GM23338 (cell line): ENCODE results near the gene SLC25A25. TPM values are rescaled to one million over a fixed set of nuclear protein-coding genes. Genes with fewer than 3 reads are reported as not detected.

Experiments used
- ATAC-seq: fragments of 200-7000 bp; cut with Tn5 transposase; 3 replicates; pipeline ENCODE4 v1.9.1; 2020
- DNase-seq: peaks from one replicate; pipeline ENCODE4 v3.0.0-alpha.2; 2015; ENCODE audit warnings: low spot score
- H2AFZ ChIP-seq: fragments of 200-600 bp; sonication (generic); 2 replicates; pipeline ENCODE4 v1.8.0; 2016; ENCODE audit warnings: antibody characterized with exemption, mild to moderate bottlenecking, moderate library complexity
- H3F3A ChIP-seq: fragments of 200-600 bp; sonication (generic); replicated peaks from 2 replicates; pipeline ENCODE4 v1.8.0; 2017; ENCODE audit warnings: antibody characterized with exemption, mixed run types, low read depth
- H3K27ac ChIP-seq: fragments of 200-600 bp; sonication (generic); 2 replicates; pipeline ENCODE4 v1.6.1; 2016; ENCODE audit warnings: low read depth
- H3K27me3 ChIP-seq: fragments of 200-600 bp; sonication (generic); 2 replicates; pipeline ENCODE4 v1.8.0; 2016; ENCODE audit warnings: mild to moderate bottlenecking, mixed run types, moderate library complexity; ENCODE audit not compliant: insufficient read depth
- H3K36me3 ChIP-seq: fragments of 200-600 bp; sonication (generic); 2 replicates; pipeline ENCODE4 v1.8.0; 2016; ENCODE audit warnings: mild to moderate bottlenecking; ENCODE audit not compliant: insufficient read depth
- H3K4me1 ChIP-seq: fragments of 200-600 bp; sonication (generic); 2 replicates; pipeline ENCODE4 v1.8.0; 2016; ENCODE audit warnings: mild to moderate bottlenecking, moderate library complexity; ENCODE audit not compliant: insufficient read depth
- H3K4me2 ChIP-seq: fragments of 200-600 bp; sonication (generic); 2 replicates; pipeline ENCODE4 v1.7.1; 2017; ENCODE audit warnings: mixed run types
- H3K4me3 ChIP-seq: fragments of 200-600 bp; sonication (generic); 2 replicates; pipeline ENCODE4 v1.6.1; 2016; ENCODE audit warnings: mixed run types
- H3K79me2 ChIP-seq: fragments of 200-600 bp; sonication (generic); replicated peaks from 2 replicates; pipeline ENCODE4 v1.8.0; 2017; ENCODE audit warnings: mild to moderate bottlenecking; ENCODE audit not compliant: insufficient read depth
- H3K9me2 ChIP-seq: fragments of 200-600 bp; sonication (generic); 2 replicates; pipeline ENCODE4 v1.8.0; 2017; ENCODE audit not compliant: insufficient read depth
- H4K20me1 ChIP-seq: fragments of 200-600 bp; sonication (generic); replicated peaks from 2 replicates; pipeline ENCODE4 v1.8.0; 2017; ENCODE audit warnings: mild to moderate bottlenecking; ENCODE audit not compliant: insufficient read depth
- H3K27ac Mint-ChIP-seq: 2 replicates; pipeline ENCODE4 v1.8.0; 2020; ENCODE audit warnings: inconsistent platforms, mild to moderate bottlenecking, moderate library complexity, mixed read lengths
- H3K27me3 Mint-ChIP-seq: 3 replicates; pipeline ENCODE4 v1.8.0; 2022; ENCODE audit warnings: low read depth, mild to moderate bottlenecking, moderate library complexity, mixed read lengths, inconsistent platforms; ENCODE audit not compliant: insufficient read depth, poor library complexity
- H3K36me3 Mint-ChIP-seq: 3 replicates; pipeline ENCODE4 v1.8.0; 2021; ENCODE audit warnings: low read depth, mild to moderate bottlenecking, inconsistent platforms, moderate library complexity, mixed read lengths
- H3K4me1 Mint-ChIP-seq: 3 replicates; pipeline ENCODE4 v1.8.0; 2020; ENCODE audit warnings: mild to moderate bottlenecking, inconsistent platforms, mixed read lengths
- H3K4me3 Mint-ChIP-seq: 3 replicates; pipeline ENCODE4 v1.8.0; 2021; ENCODE audit warnings: moderate library complexity, mild to moderate bottlenecking, inconsistent platforms, mixed read lengths
- H3K9me3 Mint-ChIP-seq: 3 replicates; pipeline ENCODE4 v1.8.0; 2020; ENCODE audit warnings: moderate library complexity, mild to moderate bottlenecking, inconsistent platforms, mixed read lengths
- CREB1 ChIP-seq: fragments of 250-450 bp; sonication (Bioruptor Pico); IDR thresholded peaks from 2 replicates; pipeline ENCODE4 v1.5.0; 2020; ENCODE audit warnings: low read depth, mild to moderate bottlenecking, moderate library complexity
- CTCF ChIP-seq, 2 experiments: fragments of 200-600 bp in 1 of 2; sonication (generic) in 1 of 2; conservative IDR thresholded peaks; 2 replicates each; pipeline versions ENCODE4 v1.5.1 to v1.6.1; 2016 to 2017; ENCODE audit warnings: antibody characterized with exemption in 2 of 2, low read depth in 2 of 2, mild to moderate bottlenecking in 2 of 2, moderate library complexity in 1 of 2
- ETS1 ChIP-seq: IDR thresholded peaks from 2 replicates; pipeline ENCODE4 v1.6.1; 2016; ENCODE audit warnings: antibody characterized with exemption
- EZH2 ChIP-seq: fragments of 200-600 bp; sonication (generic); IDR thresholded peaks from one replicate; pipeline ENCODE4 v1.8.0; 2017; ENCODE audit warnings: antibody characterized with exemption, mild to moderate bottlenecking, low read depth; ENCODE audit not compliant: unreplicated experiment
- EZH2phosphoT487 ChIP-seq: fragments of 200-600 bp; sonication (generic); IDR thresholded peaks from one replicate; pipeline ENCODE4 v1.8.1; 2018; ENCODE audit warnings: antibody characterized with exemption; ENCODE audit not compliant: unreplicated experiment
- JUNB ChIP-seq: IDR thresholded peaks from one replicate; pipeline ENCODE4 v1.6.1; 2016; ENCODE audit warnings: antibody characterized with exemption; ENCODE audit not compliant: unreplicated experiment
- POLR2AphosphoS5 ChIP-seq: IDR thresholded peaks from 2 replicates; pipeline ENCODE4 v1.6.1; 2016; ENCODE audit warnings: antibody characterized with exemption, low read depth
- REST ChIP-seq: IDR thresholded peaks from one replicate; pipeline ENCODE4 v1.6.1; 2018; ENCODE audit warnings: antibody characterized with exemption; ENCODE audit not compliant: unreplicated experiment
- STAT1 ChIP-seq: IDR thresholded peaks from one replicate; pipeline ENCODE4 v1.6.1; 2016; ENCODE audit warnings: antibody characterized with exemption; ENCODE audit not compliant: unreplicated experiment
- ZNF114 ChIP-seq: fragments of 250-450 bp; sonication (Bioruptor Pico); IDR thresholded peaks from 2 replicates; pipeline ENCODE4 v1.5.0; 2020; ENCODE audit warnings: mild to moderate bottlenecking, moderate library complexity
- ZNF331 ChIP-seq: fragments of 250-450 bp; sonication (Bioruptor Pico); IDR thresholded peaks from 2 replicates; pipeline ENCODE4 v1.5.0; 2020; ENCODE audit warnings: low read depth, mild to moderate bottlenecking, moderate library complexity
- polyA plus RNA-seq: library from polyadenylated mRNA; unstranded; fragments of >200 nt; fragmentation: Nextera tagmentation; extraction: Ambion mirVana; gene quantifications from 2 replicates; pipeline ENCODE4 v1.2.1, GENCODE V29; 2016
- total RNA-seq: library from RNA; depleted of rRNA; stranded (reverse); fragments of >200 nt; shearing (Covaris generic); gene quantifications from 2 replicates; pipeline ENCODE4 v1.2.3, GENCODE V29; 2014

Gene SLC25A25
- total and polyA plus RNA-seq, 2 experiments from 2014 or later = 7.1 to 27.0 TPM

- H4K20me1 ChIP-seq = peaks cover 23% of the 10 kb centered on the region
- H3K27me3 ChIP-seq = no peaks in the 10 kb centered on the region
- H3K9me2 ChIP-seq = no peaks in the 10 kb centered on the region
- ATAC-seq (peak; percentile 87), DNase-seq (peak; percentile 99)
- Mint-ChIP-seq H3K4me3 (peak overlapping the region; percentile 96), H3K27ac (peak overlapping the region; percentile 100), H3K9me3 (no peaks in the 10 kb centered on the region), H3K27me3 (peaks cover 25% of the 10 kb centered on the region), H3K4me1 (peaks cover 65% of the 10 kb centered on the region), H3K36me3 (peaks cover 31% of the 10 kb centered on the region)
- H3K27ac ChIP-seq = peak overlapping the region; percentile 95
- no peak overlapping the region for H2AFZ ChIP-seq
- H3K36me3 ChIP-seq = no peaks in the 10 kb centered on the region; the same call in 1 of the 2 replicates
- H3K4me2 ChIP-seq = peak overlapping the region; percentile 75
- H3K4me1 ChIP-seq = peaks cover 35% of the 10 kb centered on the region
- H3F3A ChIP-seq = peaks cover 12% of the 10 kb centered on the region; the same call in 1 of the 2 replicates
- peaks cover 54% of the 10 kb centered on the region for H3K79me2 ChIP-seq
- peak; percentile 95 for TF ChIP-seq POLR2AphosphoS5
- peak; percentile 89 for TF ChIP-seq CREB1 (CRISPR knock-in tag)
- TF ChIP-seq EZH2 = no peak
- TF ChIP-seq REST = no peak
- no peak for TF ChIP-seq ZNF114 (CRISPR knock-in tag)
- no peak for TF ChIP-seq JUNB
- H3K4me3 ChIP-seq = peak overlapping the region; percentile 52
Observed at GRCh38 chr9:128098297-128099230, 30.5 kb downstream of the SLC25A25 start.

GRCh38 chr9:128099231-128099931 lies 31.3 kb downstream of the SLC25A25 start:
- Histone ChIP-seq H3K79me2 (peaks cover 50% of the 10 kb centered on the region), H3K27ac (peak overlapping the region; percentile 95), H3K27me3 (no peaks in the 10 kb centered on the region), H3K4me1 (peaks cover 35% of the 10 kb centered on the region), H2AFZ (no peak overlapping the region), H3K36me3 (peaks cover 5% of the 10 kb centered on the region), H4K20me1 (peaks cover 28% of the 10 kb centered on the region), H3K4me2 (peak overlapping the region; percentile 75), H3F3A (peaks cover 12% of the 10 kb centered on the region; the same call in 1 of the 2 replicates), H3K4me3 (peak overlapping the region; percentile 52), H3K9me2 (no peaks in the 10 kb centered on the region)
- ATAC-seq (no peak), DNase-seq (no peak)
- Mint-ChIP-seq H3K36me3 (peaks cover 39% of the 10 kb centered on the region), H3K4me3 (peak overlapping the region; percentile 96), H3K4me1 (peaks cover 62% of the 10 kb centered on the region), H3K27ac (peak overlapping the region; percentile 100), H3K27me3 (peaks cover 25% of the 10 kb centered on the region), H3K9me3 (no peaks in the 10 kb centered on the region)
- TF ChIP-seq EZH2phosphoT487 (no peak), EZH2 (no peak), ETS1 (no peak), JUNB (no peak), ZNF114 (CRISPR knock-in tag) (no peak), ZNF331 (no peak), POLR2AphosphoS5 (no peak), CTCF (conservative IDR thresholded peaks at IDR 0.05; ENCODE audit: low read depth in 2 of 2) (no peak), REST (no peak), STAT1 (no peak)
